H1 (cell line): ENCODE data around the gene MTERF2. TPM values are rescaled to one million over a fixed set of nuclear protein-coding genes. Genes with fewer than 3 reads are reported as not detected.

Experiments used
- CTCF ChIA-PET: fragments of 300-600 bp; sonication (Branson Sonifier 250); formaldehyde crosslinking; loops from one replicate; lab custom pipeline; 2021; ENCODE audit not compliant: partially characterized antibody; lab: Charles Lee
- POLR2A ChIA-PET: fragments of 300-600 bp; sonication (Branson Sonifier 250); formaldehyde crosslinking; loops from one replicate; lab custom pipeline; 2021; ENCODE audit warnings: inconsistent platforms; ENCODE audit not compliant: partially characterized antibody; lab: Charles Lee
- DNase-seq, 2 experiments: peaks; one replicate each; pipeline versions ENCODE4 v3.0.0 to v3.0.0-alpha.2; 2010 to 2022; ENCODE audit warnings: low spot score in 2 of 2, low read depth in 1 of 2, mixed read lengths in 1 of 2
- FAIRE-seq: peaks from 2 replicates; lab custom pipeline; 2011; peaks lifted over from hg19 to GRCh38; lab: Jason Lieb, UNC
- H2AFZ ChIP-seq: 2 replicates; pipeline ENCODE4 v1.8.1; 2012; ENCODE audit warnings: low read length, inconsistent platforms
- H2AK5ac ChIP-seq: 2 replicates; pipeline ENCODE4 v1.6.1; 2013; ENCODE audit warnings: low read depth, low read length
- H2BK120ac ChIP-seq: replicated peaks from 2 replicates; pipeline ENCODE3; 2013; ENCODE audit warnings: low read depth, low read length, inconsistent platforms
- H2BK12ac ChIP-seq: 2 replicates; pipeline ENCODE4 v1.6.1; 2013; ENCODE audit warnings: low read depth, low read length
- H2BK15ac ChIP-seq: 2 replicates; pipeline ENCODE4 v1.6.1; 2013; ENCODE audit warnings: low read length
- H2BK20ac ChIP-seq: 2 replicates; pipeline ENCODE4 v1.6.1; 2013; ENCODE audit warnings: low read length
- H2BK5ac ChIP-seq: 2 replicates; pipeline ENCODE4 v1.6.1; 2013; ENCODE audit warnings: low read depth, low read length
- H3K14ac ChIP-seq: 2 replicates; pipeline ENCODE4 v1.6.1; 2013; ENCODE audit warnings: inconsistent platforms; ENCODE audit not compliant: insufficient read length
- H3K18ac ChIP-seq: 2 replicates; pipeline ENCODE4 v1.6.1; 2013; ENCODE audit warnings: low read length; ENCODE audit errors: extremely low read depth
- H3K23ac ChIP-seq: 2 replicates; pipeline ENCODE4 v1.6.1; 2013; ENCODE audit warnings: inconsistent platforms; ENCODE audit not compliant: insufficient read length
- H3K23me2 ChIP-seq: 2 replicates; pipeline ENCODE4 v1.6.1; 2013; ENCODE audit warnings: low read depth, low read length
- H3K27ac ChIP-seq: 2 replicates; pipeline ENCODE4 v1.6.1; 2011; ENCODE audit warnings: low read depth, low read length, inconsistent platforms
- H3K27me3 ChIP-seq, 4 experiments: replicated peaks in 1 of 4; 1 replicate in 1 of 4; 2 replicates in 3 of 4; pipeline versions ENCODE4 v1.6.1 to v1.8.1; 2011 to 2013; ENCODE audit warnings: low read length in 3 of 4, mild to moderate bottlenecking in 3 of 4, inconsistent platforms in 2 of 4, mixed read lengths in 2 of 4, moderate library complexity in 1 of 4; ENCODE audit not compliant: control insufficient read depth in 3 of 4, insufficient read depth in 3 of 4; ENCODE audit errors: extremely low read depth in 1 of 4
- H3K36me3 ChIP-seq, 4 experiments: 2 replicates each; pipeline versions ENCODE4 v1.6.1 to v1.8.1; 2011 to 2013; ENCODE audit warnings: mild to moderate bottlenecking in 4 of 4, low read length in 3 of 4, moderate library complexity in 2 of 4, control low read depth in 1 of 4, inconsistent platforms in 1 of 4; ENCODE audit not compliant: insufficient read depth in 4 of 4, control insufficient read depth in 2 of 4
- H3K4ac ChIP-seq: replicated peaks from 2 replicates; pipeline ENCODE3; 2013; ENCODE audit warnings: low read length, low read depth, mixed read lengths, inconsistent platforms; ENCODE audit not compliant: insufficient read length
- H3K4me1 ChIP-seq, 4 experiments: replicated peaks in 1 of 4; 1 replicate in 1 of 4; 2 replicates in 3 of 4; pipeline versions ENCODE4 v1.6.1 to v1.8.1; 2011 to 2013; ENCODE audit warnings: low read length in 3 of 4, inconsistent platforms in 2 of 4, mixed read lengths in 1 of 4; ENCODE audit not compliant: insufficient read depth in 4 of 4, control insufficient read depth in 3 of 4
- H3K4me2 ChIP-seq, 2 experiments: 2 replicates each; pipeline versions ENCODE4 v1.6.1 to v1.8.1; 2011 to 2013; ENCODE audit warnings: low read depth in 2 of 2, low read length in 2 of 2, control low read depth in 1 of 2, inconsistent platforms in 1 of 2, mild to moderate bottlenecking in 1 of 2; ENCODE audit not compliant: insufficient read depth in 1 of 2
- H3K4me3 ChIP-seq, 4 experiments: fragments of 200-600, 300-600 bp in 1 of 4; sonication (generic), shearing (Covaris generic), sonication (Bioruptor Twin) in 1 of 4; 2 replicates each; pipeline versions ENCODE4 v1.5.1 to v1.8.1; 2011 to 2016; ENCODE audit warnings: low read length in 4 of 4, low read depth in 3 of 4, control low read depth in 2 of 4, inconsistent platforms in 2 of 4, mild to moderate bottlenecking in 2 of 4, mixed read lengths in 1 of 4, moderate library complexity in 1 of 4; ENCODE audit not compliant: insufficient read depth in 2 of 4; ENCODE audit errors: extremely low read depth in 1 of 4
- H3K56ac ChIP-seq: replicated peaks from 2 replicates; pipeline ENCODE3; 2013; ENCODE audit warnings: low read depth, mild to moderate bottlenecking, mixed read lengths, low read length, inconsistent platforms; ENCODE audit not compliant: insufficient read length
- H3K79me1 ChIP-seq: 2 replicates; pipeline ENCODE4 v1.6.1; 2013; ENCODE audit warnings: low read depth, low read length, control low read depth
- H3K79me2 ChIP-seq, 2 experiments: 2 replicates each; pipeline versions ENCODE4 v1.6.1 to v1.8.1; 2012 to 2013; ENCODE audit warnings: low read length in 2 of 2, mild to moderate bottlenecking in 2 of 2, inconsistent platforms in 1 of 2; ENCODE audit not compliant: insufficient read depth in 2 of 2, control insufficient read depth in 1 of 2
- H3K9ac ChIP-seq, 4 experiments: replicated peaks in 1 of 4; 1 replicate in 1 of 4; 2 replicates in 3 of 4; pipeline versions ENCODE4 v1.6.1 to v1.8.1; 2011 to 2013; ENCODE audit warnings: low read depth in 3 of 4, low read length in 3 of 4, control low read depth in 2 of 4, mild to moderate bottlenecking in 2 of 4, moderate library complexity in 2 of 4, inconsistent platforms in 1 of 4; ENCODE audit errors: extremely low read depth in 1 of 4
- H3K9me3 ChIP-seq, 2 experiments: 2 replicates each; pipeline versions ENCODE4 v1.6.1 to v1.8.1; 2012 to 2013; ENCODE audit warnings: mild to moderate bottlenecking in 2 of 2, moderate library complexity in 2 of 2, control low read depth in 1 of 2, inconsistent platforms in 1 of 2, low read depth in 1 of 2, low read length in 1 of 2, mixed read lengths in 1 of 2; ENCODE audit not compliant: insufficient read depth in 2 of 2
- H4K20me1 ChIP-seq, 2 experiments: replicated peaks in 1 of 2; 2 replicates each; pipeline versions ENCODE3 to v1.8.1; 2011 to 2013; ENCODE audit warnings: inconsistent platforms in 2 of 2, low read length in 2 of 2, mild to moderate bottlenecking in 1 of 2; ENCODE audit not compliant: insufficient read depth in 2 of 2, control insufficient read depth in 1 of 2
- H4K5ac ChIP-seq: 2 replicates; pipeline ENCODE4 v1.6.1; 2013; ENCODE audit warnings: low read length, low read depth, mixed read lengths, inconsistent platforms; ENCODE audit not compliant: insufficient read length
- H4K8ac ChIP-seq: 2 replicates; pipeline ENCODE4 v1.8.0; 2013; ENCODE audit warnings: mild to moderate bottlenecking, moderate library complexity, low read length, inconsistent platforms; ENCODE audit not compliant: insufficient read depth; ENCODE audit errors: extremely low read depth
- H4K91ac ChIP-seq: replicated peaks from 2 replicates; pipeline ENCODE3; 2013; ENCODE audit warnings: low read length, mixed read lengths, inconsistent platforms; ENCODE audit not compliant: insufficient read length
- BACH1 ChIP-seq: IDR thresholded peaks from 2 replicates; pipeline ENCODE4 v1.6.1; 2012; ENCODE audit warnings: low read length, improper control_type of control experiment
- BRCA1 ChIP-seq: IDR thresholded peaks from 2 replicates; pipeline ENCODE4 v1.6.1; 2012; ENCODE audit warnings: low read depth, low read length, improper control_type of control experiment
- KDM1A ChIP-seq: fragments of 200-600, 300-600 bp; sonication (generic); IDR thresholded peaks from 2 replicates; pipeline ENCODE4 v1.7.1; 2016; ENCODE audit warnings: mild to moderate bottlenecking, low read length, borderline replicate concordance
- SAP30 ChIP-seq: fragments of 300-600 bp; sonication (generic); IDR thresholded peaks from 2 replicates; pipeline ENCODE4 v1.7.1; 2012; ENCODE audit warnings: low read length, moderate library complexity, mild to moderate bottlenecking, inconsistent platforms; ENCODE audit not compliant: insufficient read depth, insufficient replicate concordance
- SIN3A ChIP-seq, 2 experiments: IDR thresholded peaks in 1 of 2; conservative IDR thresholded peaks in 1 of 2; 2 replicates each; pipeline ENCODE4 v1.6.1; 2011 to 2012; ENCODE audit warnings: low read length in 2 of 2, improper control_type of control experiment in 1 of 2, low read depth in 1 of 2, mild to moderate bottlenecking in 1 of 2
- TBP ChIP-seq: IDR thresholded peaks from 2 replicates; pipeline ENCODE4 v1.6.1; 2011; ENCODE audit warnings: low read depth, low read length, improper control_type of control experiment
- WGBS, 2 experiments: shearing (Covaris generic) in 1 of 2; methylation state at CpG; one replicate each; pipeline versions ENCODE4 v1.1.6 to v1.1.7; 2013 to 2015; ENCODE audit warnings: low lambda C conversion rate in 2 of 2, mixed read lengths in 2 of 2, inconsistent platforms in 1 of 2, low coverage in 1 of 2, missing lambda C conversion rate in 1 of 2; ENCODE audit not compliant: insufficient replicate concordance in 2 of 2, insufficient coverage in 1 of 2, insufficient read length in 1 of 2; ENCODE audit errors: extremely low coverage in 1 of 2, missing lambda C conversion rate in 1 of 2; 5-methylcytosine and 5-hydroxymethylcytosine counted together
- polyA plus RNA-seq, 7 experiments: library from polyadenylated mRNA; depleted of rRNA in 3 of 7; stranded (reverse) in 5 of 7; unstranded in 2 of 7; fragments of >200 nt in 5 of 7; fragments of 200-250 nt in 2 of 7; gene quantifications; 1 replicate in 5 of 7; 2 replicates in 1 of 7; 4 replicates in 1 of 7; pipeline versions ENCODE4 v1.2.1 to v1.2.3, GENCODE V29; 2011 to 2013; ENCODE audit warnings: missing spikeins in 2 of 7, mixed read lengths in 2 of 7
- total RNA-seq: library from RNA; stranded (reverse); fragmentation: NEBNext Ultra II Directional; extraction: Animal tissue kit (Norgen Biotek cat#: 25700); gene quantifications from 2 replicates; pipeline ENCODE4 v1.2.1, GENCODE V29; 2021
- TF ChIP-seq, protein P1 (sequence below): IDR thresholded peaks from 2 replicates; pipeline ENCODE4 v1.6.1; 2012; ENCODE audit warnings: inconsistent platforms

The MTERF2 gene
- total and polyA plus RNA-seq, 2 of the 8 experiments (the other 6 are each of a cell fraction or from before 2014, with no cell fraction given), result 2.8 to 7.1 TPM

GRCh38 chr12:107033758-107034739 lies 47.1 kb upstream of the MTERF2 start:
- CTCF ChIA-PET, result no interaction called here

More at GRCh38 chr12:107033758-107034739, 47.1 kb upstream of the MTERF2 start:
- no peak overlapping the region for H2BK12ac ChIP-seq
- H3K4me2 ChIP-seq, result no peak overlapping the region
- no peak overlapping the region for H2BK15ac ChIP-seq
- WGBS, 2 experiments, result 86% methylated on average over 9 of the region's 9 CpGs; no CpG with 5 or more reads in 1 of the 2 experiments
- no peak overlapping the region for H3K14ac ChIP-seq
- no peak overlapping the region for H2BK20ac ChIP-seq
- no peaks in the 10 kb centered on the region for H3K27me3 ChIP-seq
- TF ChIP-seq SAP30 (no peak), KDM1A (no peak), SIN3A (conservative IDR thresholded peaks at IDR 0.05 in 1 of 2, IDR thresholded peaks at IDR 0.05 in 1 of 2; ENCODE audit: low read depth in 1 of 2, low read length in 2 of 2) (no peak), TBP (no peak), BRCA1 (no peak), BACH1 (no peak)
- TF ChIP-seq, protein P1, sequence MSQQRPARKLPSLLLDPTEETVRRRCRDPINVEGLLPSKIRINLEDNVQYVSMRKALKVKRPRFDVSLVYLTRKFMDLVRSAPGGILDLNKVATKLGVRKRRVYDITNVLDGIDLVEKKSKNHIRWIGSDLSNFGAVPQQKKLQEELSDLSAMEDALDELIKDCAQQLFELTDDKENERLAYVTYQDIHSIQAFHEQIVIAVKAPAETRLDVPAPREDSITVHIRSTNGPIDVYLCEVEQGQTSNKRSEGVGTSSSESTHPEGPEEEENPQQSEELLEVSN, result no peak
- H3K4me3 ChIP-seq, result no peak overlapping the region
- no peaks in the 10 kb centered on the region for H3K9me3 ChIP-seq
- H4K91ac ChIP-seq, result no peak overlapping the region
- no peak overlapping the region for H3K27ac ChIP-seq
- no peak overlapping the region for H2BK120ac ChIP-seq
- H3K18ac ChIP-seq, result no peak overlapping the region
- no peak overlapping the region for H3K9ac ChIP-seq
- H4K8ac ChIP-seq, result no peak overlapping the region
- DNase-seq (no peak), FAIRE-seq (no peak)
- no peak overlapping the region for H4K5ac ChIP-seq
- POLR2A ChIA-PET, result no interaction called here
- no peaks in the 10 kb centered on the region for H4K20me1 ChIP-seq
- H3K4ac ChIP-seq, result no peak overlapping the region
- H3K56ac ChIP-seq, result no peak overlapping the region
- H2BK5ac ChIP-seq, result no peak overlapping the region
- no peaks in the 10 kb centered on the region for H3K36me3 ChIP-seq
- H3K79me1 ChIP-seq, result 0 out of 2 replicates have a peak, but pooled peaks cover 3% of the 10 kb centered on the region
- no peak overlapping the region for H2AK5ac ChIP-seq
- H3K23ac ChIP-seq, result no peak overlapping the region
- H3K79me2 ChIP-seq, result no peaks in the 10 kb centered on the region; a peak in 2 of 4 replicates
- no peaks in the 10 kb centered on the region for H3K4me1 ChIP-seq
- no peaks in the 10 kb centered on the region; the same call in 1 of the 2 replicates for H3K23me2 ChIP-seq
- H2AFZ ChIP-seq, result no peak overlapping the region
